Small intestine (tissue), 16 donors: ENCODE measurements around the gene XIAP. TPM values are rescaled to one million over a fixed set of nuclear protein-coding genes. Genes with fewer than 3 reads are reported as not detected.
"Not testable (repeated sequence)": the region's sequence is repeated elsewhere in the genome, so short reads cannot be mapped to it uniquely, and the experiment has no call there.

Source experiments
- DNase-seq, 2 donors: peaks; one replicate each; pipeline versions ENCODE4 v3.0.0 to v3.0.0-alpha.2; 2013
- FAIRE-seq: peaks from 2 replicates; lab custom pipeline; 2012; peaks lifted over from hg19 to GRCh38; lab: Jason Lieb, UNC
- H3K27ac ChIP-seq, 3 donors: one replicate each; pipeline ENCODE4 v1.5.1; 2013; ENCODE audit warnings: low read length in 2 of 3, mild to moderate bottlenecking in 2 of 3, control low read depth in 1 of 3, inconsistent platforms in 1 of 3, low read depth in 1 of 3, moderate library complexity in 1 of 3
- H3K27me3 ChIP-seq, 3 donors: one replicate each; pipeline ENCODE4 v1.6.1; 2013; ENCODE audit warnings: low read length in 3 of 3, inconsistent platforms in 1 of 3; ENCODE audit not compliant: control insufficient read depth in 3 of 3, insufficient read depth in 3 of 3
- H3K36me3 ChIP-seq, 3 donors: one replicate each; pipeline ENCODE4 v1.6.1; 2013; ENCODE audit warnings: low read length in 3 of 3, inconsistent platforms in 1 of 3, low read depth in 1 of 3, mild to moderate bottlenecking in 1 of 3, moderate library complexity in 1 of 3; ENCODE audit not compliant: control insufficient read depth in 3 of 3, insufficient read depth in 2 of 3
- H3K4me1 ChIP-seq, 3 donors: one replicate each; pipeline ENCODE4 v1.6.1; 2013; ENCODE audit warnings: low read length in 2 of 3, inconsistent platforms in 1 of 3, low read depth in 1 of 3, mild to moderate bottlenecking in 1 of 3, moderate library complexity in 1 of 3; ENCODE audit not compliant: control insufficient read depth in 3 of 3, insufficient read depth in 2 of 3
- H3K4me3 ChIP-seq, 3 donors: one replicate each; pipeline ENCODE4 v1.5.1; 2013; ENCODE audit warnings: low read length in 3 of 3, control low read depth in 1 of 3, inconsistent platforms in 1 of 3, low read depth in 1 of 3, mild to moderate bottlenecking in 1 of 3, moderate library complexity in 1 of 3
- H3K9me3 ChIP-seq, 2 donors: one replicate each; pipeline ENCODE4 v1.6.1; 2013; ENCODE audit warnings: low read depth in 1 of 2, low read length in 1 of 2; ENCODE audit not compliant: control insufficient read depth in 2 of 2, insufficient read depth in 1 of 2
- WGBS, 3 donors: extraction: QIAGEN DNeasy Blood & Tissue Kit; methylation state at CpG; one replicate each; pipeline ENCODE4 v1.1.7; 2013; 5-methylcytosine and 5-hydroxymethylcytosine counted together
- long read RNA-seq, 10 donors: transcript quantifications; one replicate each; lab custom pipeline, GENCODE V29; 2026
- polyA plus RNA-seq, 4 donors: library from polyadenylated mRNA; stranded (reverse) in 3 of 4; unstranded in 1 of 4; fragments of 200-250 nt in 3 of 4; fragments of 120-200 nt in 1 of 4; gene quantifications; one replicate each; pipeline versions ENCODE4 v1.2.1 to v1.2.3, GENCODE V29; 2013
- donor health status: healthy with polysubstance abuse.
- donor health status: control.
- donor health status: control.
- donor health status: Bipolar disorder and iron deficiency.
- donor health status: healthy.

The XIAP gene
- polyA plus RNA-seq, result 10 to 100 TPM; 11.6 to 35.4 (median 14.3) TPM
- long read RNA-seq, donor 1, full-length matches to known transcripts, result 8 of 8 reads
- long read RNA-seq, donor 1, partial matches to known transcripts, result 0 of 8 reads
- long read RNA-seq, donor 1, other reads (novel, unspliced or antisense), result 0 of 8 reads
- long read RNA-seq, donor 2, full-length matches to known transcripts, result 3 of 3 reads
- long read RNA-seq, donor 2, partial matches to known transcripts, result 0 of 3 reads
- long read RNA-seq, donor 2, other reads (novel, unspliced or antisense), result 0 of 3 reads
- long read RNA-seq, donor 3, full-length matches to known transcripts, result 4 of 4 reads
- long read RNA-seq, donor 3, partial matches to known transcripts, result 0 of 4 reads
- long read RNA-seq, donor 3, other reads (novel, unspliced or antisense), result 0 of 4 reads
- long read RNA-seq, donor 4, result 0 reads
- long read RNA-seq, donor 5, result 0 reads
- long read RNA-seq, donor 6, full-length matches to known transcripts, result 3 of 3 reads
- long read RNA-seq, donor 6, partial matches to known transcripts, result 0 of 3 reads
- long read RNA-seq, donor 6, other reads (novel, unspliced or antisense), result 0 of 3 reads
- long read RNA-seq, donor 7, result 0 reads
- long read RNA-seq, donor 8, partial matches to known transcripts, result 0 of 1 reads
- long read RNA-seq, donor 8, other reads (novel, unspliced or antisense), result 0 of 1 reads
- long read RNA-seq, donor 9, partial matches to known transcripts, result 0 of 1 reads
- long read RNA-seq, donor 9, other reads (novel, unspliced or antisense), result 0 of 1 reads
- long read RNA-seq, donor 10, full-length matches to known transcripts, result 5 of 5 reads
- long read RNA-seq, donor 10, partial matches to known transcripts, result 0 of 5 reads
- long read RNA-seq, donor 10, other reads (novel, unspliced or antisense), result 0 of 5 reads

DNA sequence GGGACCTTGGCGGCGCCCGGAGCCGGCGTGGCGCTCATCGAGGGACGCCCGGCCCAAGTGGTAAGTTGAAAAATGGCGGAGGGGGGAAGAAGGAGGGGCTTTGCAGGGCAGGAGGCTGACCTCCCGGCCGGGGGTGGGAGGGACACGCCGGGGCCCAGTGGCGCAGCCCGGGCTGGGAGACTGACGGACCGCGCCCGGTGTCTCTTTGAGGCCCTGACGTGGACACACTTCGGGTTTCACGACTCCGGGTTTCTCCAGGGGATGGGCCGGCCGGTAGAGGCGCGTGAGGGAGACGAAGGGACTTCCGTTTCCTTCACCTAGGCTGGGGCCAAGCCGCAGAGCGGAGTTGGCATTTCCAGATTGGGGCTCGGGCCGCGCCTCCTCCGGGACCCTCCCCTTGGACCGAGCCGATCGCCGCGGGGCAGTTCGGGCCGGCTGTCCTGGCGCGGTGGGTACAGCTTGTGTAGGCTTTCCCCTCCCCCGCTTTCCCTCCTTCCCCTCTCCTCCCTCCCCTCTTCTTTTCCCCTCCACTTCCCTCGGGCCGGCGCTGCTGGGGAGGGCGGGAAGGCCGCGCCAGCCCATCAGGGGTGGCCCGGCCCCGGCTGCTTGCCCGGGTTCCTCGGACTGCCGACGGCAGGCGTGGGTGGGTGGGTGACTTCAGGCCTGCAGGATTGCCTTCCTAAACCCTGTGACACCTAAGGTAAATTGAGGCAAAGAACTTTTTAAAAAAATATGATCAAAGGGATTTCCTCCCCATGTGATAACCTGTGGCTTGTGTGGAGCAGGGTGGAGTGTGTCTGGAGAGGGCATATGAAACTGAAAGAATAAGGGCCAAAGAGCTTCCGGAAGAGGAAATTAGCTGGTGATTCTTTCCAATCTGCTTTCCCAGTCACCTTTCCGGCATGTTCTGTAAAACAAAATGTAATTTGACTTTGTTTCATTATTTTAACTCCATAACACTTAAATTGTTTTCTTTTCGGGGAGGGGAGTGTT, at the start of gene XIAP:
Gene XIAP, plus strand, starts transcription at position 208 of the 993 bp plus-strand sequence. CDS start 25,610 bp downstream, outside the sequence.
- FAIRE-seq, result no peak
- H3K9me3 ChIP-seq, result no peaks in the 10 kb centered on the region
- WGBS, 3 donors, result 0 to 23% (median 12%) methylated on average over 24 to 62 of the region's 62 CpGs
- peak; percentile 77 to 85 for DNase-seq
- peak within 1 kb of the TSS; percentile 68 to 88 (median 70) for H3K4me3 ChIP-seq
- H3K36me3 ChIP-seq, result peaks cover 0 to 8% (median 0%) of the 10 kb centered on the region in 3 donors
- peak within 1 kb of the TSS; percentile 92 to 100 (median 99) for H3K27ac ChIP-seq
- no peaks in the 10 kb centered on the region for H3K27me3 ChIP-seq
- peaks cover 0 to 7% (median 0%) of the 10 kb centered on the region in 3 donors for H3K4me1 ChIP-seq

GRCh38 chrX:123814343-123814742, 45.5 kb upstream of the XIAP start:
- Histone ChIP-seq H3K27ac (no peak overlapping the region), H3K4me3 (no peak overlapping the region), H3K27me3 (no peaks in the 10 kb centered on the region), H3K36me3 (no peaks in the 10 kb centered on the region), H3K4me1 (peaks cover 0 to 5% (median 0%) of the 10 kb centered on the region in 3 donors), H3K9me3 (no peaks in the 10 kb centered on the region)
- no peak for FAIRE-seq
- 69 to 77% (median 71%) methylated on average over 2 of the region's 2 CpGs for WGBS, 3 donors
- no peak for DNase-seq

DNA sequence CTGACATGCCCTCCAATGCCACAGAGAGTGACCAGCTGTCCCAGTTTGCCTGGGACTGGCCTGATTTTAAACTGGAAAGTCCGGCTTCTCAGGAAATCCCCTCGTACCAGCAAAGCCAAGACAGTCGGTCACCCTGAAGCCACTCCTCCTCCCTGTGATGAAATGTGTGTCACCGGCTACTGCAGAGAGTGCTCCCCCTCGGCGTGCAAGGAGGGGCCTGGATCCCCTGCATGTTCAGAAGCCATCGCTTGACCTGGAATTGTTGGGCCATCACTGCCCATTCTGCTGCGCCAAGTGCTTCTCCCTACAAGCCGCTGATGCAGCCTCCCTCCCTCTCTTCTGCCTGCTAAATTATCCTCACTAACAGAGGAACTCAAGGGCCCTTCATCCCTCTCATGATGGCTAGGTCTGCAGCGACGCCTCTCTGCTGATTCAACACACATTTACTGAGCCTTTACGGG, 44.9 kb upstream of the XIAP start:
- not testable (repeated sequence) for DNase-seq, H3K27ac ChIP-seq, H3K36me3 ChIP-seq, FAIRE-seq, H3K27me3 ChIP-seq, H3K4me3 ChIP-seq, H3K9me3 ChIP-seq, H3K4me1 ChIP-seq
- WGBS, 3 donors, result 64 to 84% (median 78%) methylated on average over 8 to 12 of the region's 12 CpGs

GRCh38 chrX:123817288-123817894, 42.5 kb upstream of the XIAP start:
- DNase-seq, result peak in 1 of 2 donors; percentile 79

DNA sequence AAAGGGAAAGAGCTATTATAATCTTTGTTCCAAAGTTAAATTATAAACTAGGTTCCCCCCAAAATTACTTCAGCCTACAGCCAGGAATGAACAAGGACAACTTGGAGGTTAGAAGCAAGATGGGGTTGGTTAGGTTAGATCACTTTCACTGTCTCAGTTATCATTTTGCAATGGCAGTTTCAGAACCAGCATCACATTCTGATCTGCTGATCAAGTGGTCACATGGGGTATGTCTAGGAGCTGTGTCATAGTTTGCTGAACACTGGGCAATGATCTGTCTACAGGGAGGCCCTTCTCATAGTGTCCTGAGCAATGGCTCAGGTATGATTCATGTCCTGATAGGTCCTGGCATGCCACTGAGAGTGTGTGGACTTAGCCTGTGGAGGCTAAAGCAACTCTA, 41.6 kb upstream of the XIAP start:
- H3K27ac ChIP-seq, result peak overlapping the region in 2 of 3 donors; percentile 10 to 53
- no peaks in the 10 kb centered on the region for H3K36me3 ChIP-seq
- H3K4me1 ChIP-seq, result peaks cover 0 to 2% (median 0%) of the 10 kb centered on the region in 3 donors
- H3K9me3 ChIP-seq, result no peaks in the 10 kb centered on the region
- no peaks in the 10 kb centered on the region for H3K27me3 ChIP-seq
- no peak overlapping the region for H3K4me3 ChIP-seq
- DNase-seq (peak; percentile 49 to 69), FAIRE-seq (no peak)

More at GRCh38 chrX:123817288-123817894, 42.5 kb upstream of the XIAP start:
- no peaks in the 10 kb centered on the region for H3K36me3 ChIP-seq
- peak overlapping the region in 2 of 3 donors; percentile 9 to 31 for H3K27ac ChIP-seq
- H3K27me3 ChIP-seq, result no peaks in the 10 kb centered on the region
- H3K9me3 ChIP-seq, result no peaks in the 10 kb centered on the region
- WGBS, 3 donors, result 45 to 57% (median 54%) methylated on average over 5 to 6 of the region's 6 CpGs
- no peaks in the 10 kb centered on the region for H3K4me1 ChIP-seq
- H3K4me3 ChIP-seq, result no peak overlapping the region
- no peak for FAIRE-seq

- no peak for FAIRE-seq
- WGBS, 3 donors, result 15 to 73% (median 21%) methylated on average over 1 of the region's 1 CpG
- H3K27ac ChIP-seq, result peak overlapping the region; percentile 57 to 94 (median 94)
Measured at GRCh38 chrX:123822965-123823364, 36.9 kb upstream of the XIAP start.

DNA sequence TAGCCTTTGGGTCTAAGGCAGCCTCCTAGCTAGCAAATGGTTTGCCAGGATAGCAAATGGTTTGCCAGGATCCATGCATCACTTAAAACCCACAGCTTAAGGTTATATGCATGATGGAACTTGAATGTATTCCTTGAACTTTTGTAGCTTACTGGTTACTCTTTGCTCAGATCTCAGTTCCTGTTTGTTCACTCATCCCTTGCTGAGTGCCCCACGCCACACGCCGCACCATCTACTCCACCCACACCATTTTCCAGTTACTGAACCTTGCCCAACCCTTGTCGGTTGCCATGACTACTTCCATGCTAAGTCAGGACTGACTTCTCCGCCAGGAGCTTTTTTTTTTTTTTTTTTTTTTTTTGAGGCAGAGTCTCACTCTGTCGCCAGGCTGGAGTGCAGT, 29.5 kb upstream of the XIAP start:
- H3K9me3 ChIP-seq, result no peaks in the 10 kb centered on the region
- H3K4me3 ChIP-seq, result no peak overlapping the region
- 10 to 29% (median 28%) methylated on average over 5 to 6 of the region's 6 CpGs for WGBS, 3 donors
- DNase-seq (peak; percentile 88 to 91), FAIRE-seq (no peak)
- H3K36me3 ChIP-seq, result no peaks in the 10 kb centered on the region
- peak overlapping the region; percentile 59 to 86 (median 76) for H3K27ac ChIP-seq
- H3K27me3 ChIP-seq, result no peaks in the 10 kb centered on the region
- H3K4me1 ChIP-seq, result peaks cover 0 to 13% (median 0%) of the 10 kb centered on the region in 3 donors

More at GRCh38 chrX:123822965-123823364, 36.9 kb upstream of the XIAP start:
- peak; percentile 76 to 80 for DNase-seq
- H3K4me1 ChIP-seq, result peaks cover 0 to 23% (median 0%) of the 10 kb centered on the region in 3 donors
- H3K9me3 ChIP-seq, result no peaks in the 10 kb centered on the region
- no peaks in the 10 kb centered on the region for H3K27me3 ChIP-seq
- no peaks in the 10 kb centered on the region for H3K36me3 ChIP-seq
- no peak overlapping the region for H3K4me3 ChIP-seq
